Hepatic stellate cell (primary cell): ENCODE data around the gene SMPX.

ENCODE experiments used
- DNase-seq: peaks from one replicate; pipeline ENCODE4 v3.0.0; 2011; ENCODE audit warnings: low spot score

SMPX gene

DNA sequence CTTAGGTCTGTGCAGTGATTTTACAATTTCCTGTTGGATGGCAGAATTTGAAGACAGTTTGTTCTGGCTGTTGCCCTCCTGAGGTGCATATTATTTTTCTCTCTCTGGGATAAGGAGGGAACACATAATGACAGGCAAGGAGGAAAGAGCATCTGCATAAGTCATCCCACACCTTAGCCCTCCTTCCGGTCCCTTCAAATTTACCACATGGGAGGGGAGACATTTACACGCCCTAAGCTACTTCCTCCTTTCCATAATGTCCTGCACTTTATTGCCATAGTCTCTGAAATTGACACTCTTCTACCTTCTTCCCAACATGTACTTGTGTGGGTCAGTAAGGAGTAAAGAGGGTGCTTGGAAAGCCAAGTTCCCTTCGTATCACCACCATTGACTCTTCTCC is 13.9 kb downstream of the SMPX start:
- DNase-seq = no peak

DNA sequence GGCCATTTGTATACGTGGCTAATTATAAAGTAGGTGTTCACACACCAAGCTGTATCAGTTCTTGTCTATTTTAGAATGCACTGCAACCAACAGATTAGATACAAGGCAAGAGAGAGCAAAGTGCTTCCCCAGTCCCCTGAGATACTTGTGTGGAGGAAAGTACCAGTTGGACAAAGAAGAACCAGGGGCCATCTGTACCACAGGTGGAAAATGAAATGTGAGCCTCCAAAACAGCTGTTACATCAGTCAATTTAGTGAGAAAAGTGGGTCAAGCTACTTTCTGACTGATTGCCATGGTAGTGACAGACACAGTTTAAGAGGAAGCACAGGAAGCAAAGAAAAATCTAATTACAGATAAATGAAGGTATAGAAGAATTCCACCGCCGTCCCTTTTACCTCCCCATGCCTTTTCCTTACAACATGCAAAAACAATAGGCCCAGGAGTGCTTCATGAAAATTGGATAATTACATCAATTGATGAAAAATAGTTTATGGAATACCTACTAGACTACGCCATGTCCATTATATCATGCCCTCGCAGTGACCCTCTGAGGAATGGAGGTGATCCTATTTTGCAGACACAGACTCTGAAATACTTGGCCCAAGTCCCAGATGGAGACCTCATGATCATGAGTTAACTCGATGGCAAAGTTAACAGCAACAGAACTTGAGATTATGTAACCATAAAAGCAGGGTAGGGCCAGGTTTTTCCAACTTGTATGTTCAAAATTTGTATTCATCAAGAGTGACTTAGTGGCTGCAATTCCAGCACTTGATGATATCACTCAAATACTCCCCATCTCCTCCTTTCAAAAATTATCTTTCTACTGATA is 15.8 kb downstream of the SMPX start:
- DNase-seq = no peak

- no peak for DNase-seq
These were observed 16.6 kb downstream of the SMPX start for GRCh38 chrX:21741364-21741763.

DNA sequence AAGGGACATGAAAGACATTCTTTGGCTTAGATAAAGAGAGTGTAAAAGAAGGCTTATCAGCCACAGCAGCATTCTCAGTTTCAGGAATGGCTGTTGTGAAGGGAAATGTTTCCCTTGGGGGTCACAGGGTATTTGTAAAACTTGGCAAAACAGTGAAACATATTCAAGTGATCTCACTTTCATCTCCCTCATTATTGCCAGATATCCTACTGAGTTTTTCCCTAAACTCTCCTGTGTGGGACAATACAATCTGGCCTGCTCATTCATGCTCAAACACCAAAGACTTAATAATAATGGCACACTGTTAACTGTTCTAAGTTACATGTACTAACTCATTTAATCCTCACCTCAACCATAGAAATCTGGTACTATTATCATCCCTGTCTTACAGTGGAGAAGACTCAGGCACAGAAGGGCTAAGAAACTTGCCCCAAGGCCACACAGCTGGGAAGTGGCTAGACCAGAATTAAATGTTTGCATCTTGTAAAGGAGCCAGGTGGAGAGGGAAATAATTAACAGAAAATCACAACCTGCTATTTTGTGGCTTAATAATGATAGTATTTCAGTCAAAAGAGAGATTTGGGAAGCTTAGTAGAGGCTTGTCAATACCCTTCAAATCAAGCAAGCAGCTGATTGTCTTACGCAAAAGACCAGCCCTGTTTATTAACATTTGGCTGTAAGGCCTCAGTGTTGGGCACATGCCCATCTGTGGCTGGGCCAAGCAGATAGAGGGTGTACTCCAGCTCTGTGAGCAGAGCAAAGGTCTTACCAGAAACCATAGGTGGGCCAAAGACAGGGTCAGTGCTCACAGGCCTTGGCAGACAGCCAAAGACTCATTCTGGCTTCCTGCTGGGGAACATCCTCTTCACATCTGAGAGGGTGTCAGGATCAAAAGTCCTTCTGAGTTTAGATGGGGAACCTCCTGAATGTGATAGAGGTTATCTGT is 17.3 kb downstream of the SMPX start:
- DNase-seq = no peak

- DNase-seq = no peak
These were observed 19.0 kb downstream of the SMPX start for GRCh38 chrX:21738950-21739287.

- DNase-seq = peak; percentile 5
These were observed 19.5 kb downstream of the SMPX start for GRCh38 chrX:21738210-21738949.

GRCh38 chrX:21735768-21736127 is 22.2 kb downstream of the SMPX start:
- DNase-seq = no peak

DNA sequence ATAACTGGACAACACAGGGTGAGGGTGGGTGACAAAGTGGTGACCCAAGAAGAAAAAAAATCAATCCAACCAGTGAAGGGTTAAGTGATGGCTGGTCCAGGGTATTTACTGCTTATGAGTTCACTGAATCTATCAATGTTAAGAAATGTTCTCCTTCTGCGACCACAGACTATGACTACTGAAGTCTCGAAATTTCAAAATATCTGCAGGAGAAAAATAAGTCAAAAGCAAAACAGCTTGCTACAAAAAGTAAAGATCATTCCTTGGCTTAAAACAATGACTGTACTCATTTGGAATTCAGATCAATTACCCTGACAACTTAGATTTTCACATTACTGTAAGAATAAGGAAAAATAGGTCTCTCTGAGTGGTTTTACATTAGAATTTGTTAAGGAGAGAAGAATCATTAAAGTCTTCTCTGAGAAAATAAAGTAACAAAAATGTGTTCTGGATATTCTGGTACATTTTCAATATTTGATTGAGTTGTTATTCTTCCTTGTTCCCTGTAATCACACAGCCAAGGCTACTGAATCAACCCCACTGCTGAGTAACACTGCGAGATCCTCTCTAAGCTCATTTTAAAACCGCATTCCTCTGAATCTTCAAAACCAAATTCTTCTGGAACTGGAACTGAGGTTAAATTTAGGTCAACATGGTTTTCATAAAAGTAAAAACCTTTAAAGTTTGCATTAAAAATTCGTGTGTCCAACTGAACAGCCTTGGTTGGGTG is 22.7 kb downstream of the SMPX start:
- DNase-seq = peak; percentile 5

GRCh38 chrX:21734175-21734574 is 23.7 kb downstream of the SMPX start:
- DNase-seq = no peak

GRCh38 chrX:21733705-21734104 is 24.2 kb downstream of the SMPX start:
- no peak for DNase-seq

GRCh38 chrX:21730026-21730425 is 27.9 kb downstream of the SMPX start:
- no peak for DNase-seq

GRCh38 chrX:21728276-21728968 is 29.5 kb downstream of the SMPX start:
- no peak for DNase-seq

DNA sequence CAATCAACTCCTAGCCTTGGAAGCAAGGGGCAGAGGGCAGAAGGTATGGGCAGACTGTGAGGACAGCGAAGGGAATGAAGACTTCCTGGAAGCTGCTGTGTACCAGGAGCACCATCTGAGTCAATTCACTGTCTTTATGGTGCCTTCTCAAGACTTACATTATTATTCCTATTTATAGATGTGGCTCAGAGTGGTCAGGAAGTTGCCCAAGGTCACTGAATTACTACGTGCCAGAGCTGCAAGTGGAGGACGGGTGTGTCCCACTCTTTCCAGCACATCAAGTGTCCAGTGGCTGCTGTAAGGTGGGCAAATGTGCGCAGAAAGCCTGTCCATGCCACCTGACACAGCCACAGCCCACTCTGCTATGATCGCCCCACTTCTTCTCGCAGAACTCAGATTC is 32.0 kb downstream of the SMPX start:
- no peak for DNase-seq

GRCh38 chrX:21725496-21725895 is 32.4 kb downstream of the SMPX start:
- no peak for DNase-seq

DNA sequence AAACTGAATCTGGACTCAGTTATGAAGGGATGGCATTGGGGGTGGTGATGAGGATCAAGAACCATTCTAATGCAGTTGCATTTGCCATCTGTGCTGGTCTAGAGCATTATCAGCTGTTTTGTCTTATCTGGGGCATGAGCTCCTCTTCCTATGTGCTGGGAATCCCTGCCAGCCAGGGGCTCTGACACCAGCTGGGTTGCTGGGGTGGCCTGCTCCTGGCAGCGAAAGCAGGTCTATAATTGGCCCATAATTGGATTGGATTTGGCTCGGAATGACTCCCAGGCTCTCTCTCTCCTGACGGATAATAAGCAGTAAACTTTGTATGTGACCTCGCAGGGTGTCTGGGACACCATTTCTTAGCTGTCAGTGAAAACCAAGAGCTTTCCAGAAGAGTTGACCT is 34.1 kb downstream of the SMPX start:
- no peak for DNase-seq

DNA sequence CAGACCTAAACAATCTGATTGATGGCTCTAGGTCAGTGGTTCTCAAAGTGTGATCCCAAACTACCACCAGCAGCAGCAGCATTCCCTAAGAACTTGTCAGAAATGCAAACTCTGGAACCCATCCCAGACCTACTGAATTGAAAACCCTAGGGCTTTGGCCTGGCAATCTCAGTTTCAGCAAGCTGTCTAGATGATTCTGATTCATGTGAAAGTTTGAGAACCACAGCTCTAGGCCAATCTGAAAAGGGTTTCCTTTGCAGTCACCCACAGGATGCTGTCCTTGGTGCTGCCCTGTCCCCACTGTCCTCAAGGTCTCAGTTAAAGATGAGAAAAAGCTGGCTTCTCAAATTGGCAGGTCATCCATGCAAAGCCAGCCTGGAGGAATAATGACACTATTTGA is 34.8 kb downstream of the SMPX start:
- no peak for DNase-seq

DNA sequence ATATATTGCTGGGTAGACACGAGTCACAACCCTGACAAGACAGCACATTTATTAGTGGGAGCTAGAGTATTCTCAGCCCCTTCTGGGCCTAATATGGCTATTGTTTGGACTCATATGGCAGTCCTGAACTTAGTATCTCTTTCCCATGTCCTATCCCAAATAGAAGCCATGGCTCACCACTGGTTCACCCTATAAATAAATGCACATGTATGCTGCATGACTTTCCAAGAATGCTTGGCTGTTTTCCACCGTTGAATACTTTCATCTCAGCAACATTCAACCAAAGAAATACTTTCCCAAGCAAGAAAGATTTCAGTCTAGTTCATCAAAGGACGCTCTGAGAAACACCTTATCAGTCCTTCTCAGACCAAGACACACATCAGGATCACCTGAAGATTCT is 36.7 kb downstream of the SMPX start:
- no peak for DNase-seq

DNA sequence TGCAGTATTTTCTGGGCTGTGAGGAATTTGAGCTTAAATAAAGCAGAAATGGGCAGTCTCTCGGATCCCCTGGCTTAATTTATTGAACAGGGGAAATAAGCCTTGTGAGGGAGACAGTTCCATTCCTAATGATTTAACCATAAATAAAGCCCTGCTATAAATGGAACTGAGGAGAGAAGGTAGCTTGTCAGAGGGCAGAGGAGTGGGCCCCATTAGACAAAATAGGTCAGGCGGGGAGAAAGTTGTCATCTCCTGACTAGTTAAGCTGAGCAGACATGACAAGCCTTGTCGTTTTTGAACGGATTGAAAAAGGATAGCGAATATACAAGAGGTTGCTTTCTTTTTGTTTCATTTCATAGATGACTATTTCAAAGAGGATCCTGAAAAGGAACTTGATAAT is 39.3 kb downstream of the SMPX start:
- no peak for DNase-seq

DNA sequence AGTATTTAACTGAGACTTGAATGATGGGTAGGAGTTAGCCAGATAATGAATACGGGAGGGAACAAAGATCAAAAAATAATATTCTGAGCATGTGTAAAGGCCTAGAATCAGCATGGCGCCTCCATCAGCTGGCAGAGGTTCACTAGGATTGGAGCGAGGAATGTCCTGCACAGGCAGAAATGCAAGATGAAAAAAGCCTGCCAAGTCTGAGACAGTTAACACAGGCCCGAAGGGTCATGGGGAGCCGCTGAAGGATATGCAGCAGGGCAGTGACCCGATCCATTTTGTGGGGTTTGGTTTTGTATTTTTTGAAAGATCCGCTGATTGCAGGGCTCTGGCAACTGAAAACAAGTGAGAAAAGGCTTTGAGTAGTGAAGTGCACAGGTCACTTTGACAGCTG is 40.1 kb downstream of the SMPX start:
- no peak for DNase-seq

DNA sequence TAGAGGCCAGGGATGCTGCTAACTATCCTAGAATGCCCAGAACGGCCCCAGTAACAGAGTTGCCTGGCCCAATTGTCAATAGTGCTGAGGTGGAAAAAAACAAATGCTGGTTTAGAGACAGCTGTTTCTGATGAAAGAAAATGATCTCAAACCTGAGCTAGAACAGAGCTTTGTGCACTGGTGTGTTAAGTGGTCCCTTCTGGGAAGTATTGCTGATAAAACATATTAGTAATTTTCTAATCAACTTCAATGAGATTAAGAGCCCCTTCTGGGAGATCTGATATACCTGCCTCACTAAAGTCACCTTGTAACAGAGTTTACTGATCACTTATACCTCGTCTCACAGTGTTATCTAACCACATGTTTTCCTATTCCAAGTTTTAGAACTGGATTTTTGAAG is 42.1 kb downstream of the SMPX start:
- no peak for DNase-seq

GRCh38 chrX:21715337-21715736 is 42.6 kb downstream of the SMPX start:
- DNase-seq = no peak

DNA sequence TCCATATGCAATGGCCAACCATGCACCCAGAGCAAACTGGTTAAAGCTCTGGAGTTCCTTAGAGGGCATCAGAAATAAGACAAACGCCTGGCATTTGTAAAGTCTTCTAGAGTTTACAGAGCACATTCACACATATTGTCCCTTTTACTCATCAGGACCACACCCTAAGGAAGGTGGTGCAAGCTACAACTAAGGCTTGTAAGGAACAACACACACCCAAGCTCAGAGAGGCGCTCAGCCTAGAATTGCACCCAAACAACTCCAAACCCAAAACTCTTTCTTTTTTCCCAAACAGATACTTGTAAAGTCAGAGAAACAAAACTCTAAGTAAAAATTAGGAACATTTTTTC is 46.1 kb downstream of the SMPX start:
- no peak for DNase-seq
